Tibial artery (tissue), 4 donors: Measurements from ENCODE around the gene IMMP2L.
A peak's percentile ranks its signal among the peaks of the same experiment; 100 is the strongest.

ENCODE experiments used
- DNase-seq, 2 donors: peaks; one replicate each; pipeline ENCODE4 v3.0.0-alpha.2; 2019
- H3K27ac ChIP-seq, 2 donors: fragments of 200-600 bp; sonication (generic) in 1 of 2; 1 replicate in 1 of 2; 2 replicates in 1 of 2; pipeline ENCODE4 v1.5.1; 2018 to 2019; ENCODE audit warnings: mild to moderate bottlenecking in 1 of 2
- H3K27me3 ChIP-seq, 2 donors: fragments of 200-600 bp; sonication (generic) in 1 of 2; one replicate each; pipeline versions ENCODE4 v1.5.1 to v1.6.0; 2016 to 2019
- H3K36me3 ChIP-seq, 3 donors: fragments of 200-600 bp; sonication (generic) in 2 of 3; one replicate each; pipeline ENCODE4 v1.5.1; 2016 to 2019; ENCODE audit warnings: mild to moderate bottlenecking in 2 of 3
- H3K4me1 ChIP-seq, 4 donors: fragments of 200-600 bp; sonication (generic) in 2 of 4; 1 replicate in 3 of 4; 2 replicates in 1 of 4; pipeline ENCODE4 v1.5.1; 2016 to 2019
- H3K4me3 ChIP-seq, 2 donors: fragments of 200-600 bp; sonication (generic) in 1 of 2; 1 replicate in 1 of 2; 2 replicates in 1 of 2; pipeline ENCODE4 v1.5.1; 2018 to 2019; ENCODE audit warnings: mild to moderate bottlenecking in 2 of 2
- H3K9me3 ChIP-seq, 3 donors: fragments of 200-600 bp; sonication (generic) in 1 of 3; one replicate each; pipeline ENCODE4 v1.5.1; 2016 to 2019
- intact Hi-C: fragments of 100-400 bp; cut with DNase I; formaldehyde crosslinking; loops from one replicate; pipeline ENCODE4 v1.15.0; 2023; ENCODE audit warnings: low total_unique reads
- TF ChIP-seq, protein P1 (sequence below), 2 experiments: fragments of 200-600 bp in 1 of 2; fragments of 450-650 bp in 1 of 2; IDR thresholded peaks; one replicate each; pipeline ENCODE4 v1.5.1; 2017 to 2019; ENCODE audit warnings: antibody characterized with exemption in 2 of 2, mild to moderate bottlenecking in 1 of 2, moderate library complexity in 1 of 2

Gene IMMP2L

DNA sequence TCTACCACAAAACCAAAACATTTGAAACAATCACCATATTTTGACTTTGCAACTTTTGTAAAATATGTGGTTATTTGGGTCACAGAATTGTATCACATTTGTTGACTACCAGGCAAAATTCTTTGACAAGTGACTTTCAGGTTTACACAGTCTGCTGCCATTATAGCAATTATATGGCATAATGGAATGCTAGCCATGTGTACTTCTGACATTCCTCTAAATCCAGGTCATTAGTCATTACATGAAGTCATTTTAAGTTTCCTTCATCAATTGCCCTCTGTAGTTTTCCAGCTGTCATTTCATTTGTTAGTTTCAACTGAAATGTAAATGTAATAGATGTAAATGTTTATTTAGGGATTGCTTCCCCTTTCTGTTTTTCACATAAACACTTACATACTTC lies 137.5 kb downstream of the IMMP2L start:
- H3K4me3 ChIP-seq: no peak overlapping the region
- intact Hi-C loops: no loop called here
- DNase-seq: no peak
- no peaks in the 10 kb centered on the region for H3K36me3 ChIP-seq
- no peaks in the 10 kb centered on the region for H3K9me3 ChIP-seq
- no peaks in the 10 kb centered on the region for H3K27me3 ChIP-seq
- TF ChIP-seq, protein P1, sequence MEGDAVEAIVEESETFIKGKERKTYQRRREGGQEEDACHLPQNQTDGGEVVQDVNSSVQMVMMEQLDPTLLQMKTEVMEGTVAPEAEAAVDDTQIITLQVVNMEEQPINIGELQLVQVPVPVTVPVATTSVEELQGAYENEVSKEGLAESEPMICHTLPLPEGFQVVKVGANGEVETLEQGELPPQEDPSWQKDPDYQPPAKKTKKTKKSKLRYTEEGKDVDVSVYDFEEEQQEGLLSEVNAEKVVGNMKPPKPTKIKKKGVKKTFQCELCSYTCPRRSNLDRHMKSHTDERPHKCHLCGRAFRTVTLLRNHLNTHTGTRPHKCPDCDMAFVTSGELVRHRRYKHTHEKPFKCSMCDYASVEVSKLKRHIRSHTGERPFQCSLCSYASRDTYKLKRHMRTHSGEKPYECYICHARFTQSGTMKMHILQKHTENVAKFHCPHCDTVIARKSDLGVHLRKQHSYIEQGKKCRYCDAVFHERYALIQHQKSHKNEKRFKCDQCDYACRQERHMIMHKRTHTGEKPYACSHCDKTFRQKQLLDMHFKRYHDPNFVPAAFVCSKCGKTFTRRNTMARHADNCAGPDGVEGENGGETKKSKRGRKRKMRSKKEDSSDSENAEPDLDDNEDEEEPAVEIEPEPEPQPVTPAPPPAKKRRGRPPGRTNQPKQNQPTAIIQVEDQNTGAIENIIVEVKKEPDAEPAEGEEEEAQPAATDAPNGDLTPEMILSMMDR (IDR thresholded peaks at IDR 0.05): no peak
- peaks cover 0 to 14% (median 0%) of the 10 kb centered on the region in 4 donors for H3K4me1 ChIP-seq
- no peak overlapping the region for H3K27ac ChIP-seq

DNA sequence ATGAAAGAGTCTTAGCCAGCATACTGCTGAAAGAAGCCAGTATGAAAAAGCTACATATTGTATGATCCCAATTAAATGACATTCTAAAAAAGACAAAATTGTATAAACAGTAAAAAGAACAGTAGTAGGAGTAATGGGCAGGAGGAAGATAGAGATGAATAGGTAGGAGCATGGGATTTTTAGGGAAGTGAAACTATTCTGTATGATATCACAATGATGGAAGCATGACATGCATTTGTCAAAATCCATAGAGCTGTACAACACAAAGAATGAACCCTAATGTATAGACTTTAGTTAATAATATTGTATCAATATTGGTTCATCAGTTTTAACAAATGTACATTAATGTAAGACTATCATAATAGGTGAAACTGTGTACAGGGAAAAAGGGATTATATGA lies 147.9 kb downstream of the IMMP2L start:
- TF ChIP-seq, protein P1 (IDR thresholded peaks at IDR 0.05): no peak
- Histone ChIP-seq H3K27me3 (no peaks in the 10 kb centered on the region), H3K4me3 (no peak overlapping the region), H3K4me1 (peaks cover 0 to 26% (median 3%) of the 10 kb centered on the region in 4 donors), H3K27ac (no peak overlapping the region), H3K9me3 (no peaks in the 10 kb centered on the region), H3K36me3 (no peaks in the 10 kb centered on the region)
- intact Hi-C loops: no loop called here
- DNase-seq: no peak

DNA sequence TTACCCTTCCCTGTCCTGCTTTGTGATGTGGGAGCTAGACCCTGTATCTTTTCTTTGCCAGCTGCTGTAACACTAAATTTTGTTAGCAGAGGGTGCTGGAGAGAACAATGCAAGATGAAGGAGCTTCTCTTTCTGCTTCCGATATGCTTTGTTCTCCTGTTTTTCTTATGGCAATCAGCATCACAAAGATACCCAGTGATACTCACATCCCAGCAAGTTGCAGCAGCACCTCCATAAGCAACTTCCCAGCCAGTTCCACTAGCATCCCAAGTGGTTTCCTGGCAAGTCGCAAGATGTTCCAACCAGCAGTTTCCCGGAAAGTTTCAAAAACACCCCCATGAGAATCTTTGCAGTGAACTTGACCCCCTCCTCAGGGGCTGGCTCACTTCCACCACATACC lies 148.6 kb downstream of the IMMP2L start:
- Histone ChIP-seq H3K27ac (no peak overlapping the region), H3K9me3 (no peaks in the 10 kb centered on the region), H3K27me3 (no peaks in the 10 kb centered on the region), H3K36me3 (no peaks in the 10 kb centered on the region), H3K4me3 (no peak overlapping the region), H3K4me1 (peaks cover 0 to 30% (median 3%) of the 10 kb centered on the region in 4 donors)
- TF ChIP-seq, protein P1 (IDR thresholded peaks at IDR 0.05): no peak
- DNase-seq: peak in 1 of 2 donors; percentile 25
- intact Hi-C loops: no loop called here

DNA sequence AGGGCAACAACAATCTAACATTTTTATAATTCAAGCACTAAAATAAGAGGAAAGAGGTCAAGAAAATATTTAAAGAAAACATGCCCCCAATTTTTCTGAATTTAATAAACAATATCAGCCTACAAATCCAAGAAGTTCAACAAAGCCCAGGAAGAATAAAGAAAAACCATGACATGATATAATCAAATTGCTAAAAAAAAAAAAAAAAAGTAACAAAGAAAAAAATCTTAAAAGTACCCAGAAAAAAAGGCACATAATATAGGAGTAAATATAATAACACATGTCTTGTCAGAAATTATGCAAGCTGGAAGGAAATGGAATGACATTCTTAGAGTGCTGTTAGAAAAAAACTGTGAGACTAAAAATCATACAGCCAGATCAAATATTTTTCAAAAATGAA lies 151.4 kb downstream of the IMMP2L start:
- no peak overlapping the region for H3K27ac ChIP-seq
- no peak overlapping the region for H3K4me3 ChIP-seq
- no peaks in the 10 kb centered on the region for H3K36me3 ChIP-seq
- H3K4me1 ChIP-seq: peaks cover 0 to 30% (median 3%) of the 10 kb centered on the region in 4 donors
- intact Hi-C loops: no loop called here
- DNase-seq: no peak
- no peaks in the 10 kb centered on the region for H3K27me3 ChIP-seq
- H3K9me3 ChIP-seq: no peaks in the 10 kb centered on the region
- TF ChIP-seq, protein P1 (IDR thresholded peaks at IDR 0.05): no peak

DNA sequence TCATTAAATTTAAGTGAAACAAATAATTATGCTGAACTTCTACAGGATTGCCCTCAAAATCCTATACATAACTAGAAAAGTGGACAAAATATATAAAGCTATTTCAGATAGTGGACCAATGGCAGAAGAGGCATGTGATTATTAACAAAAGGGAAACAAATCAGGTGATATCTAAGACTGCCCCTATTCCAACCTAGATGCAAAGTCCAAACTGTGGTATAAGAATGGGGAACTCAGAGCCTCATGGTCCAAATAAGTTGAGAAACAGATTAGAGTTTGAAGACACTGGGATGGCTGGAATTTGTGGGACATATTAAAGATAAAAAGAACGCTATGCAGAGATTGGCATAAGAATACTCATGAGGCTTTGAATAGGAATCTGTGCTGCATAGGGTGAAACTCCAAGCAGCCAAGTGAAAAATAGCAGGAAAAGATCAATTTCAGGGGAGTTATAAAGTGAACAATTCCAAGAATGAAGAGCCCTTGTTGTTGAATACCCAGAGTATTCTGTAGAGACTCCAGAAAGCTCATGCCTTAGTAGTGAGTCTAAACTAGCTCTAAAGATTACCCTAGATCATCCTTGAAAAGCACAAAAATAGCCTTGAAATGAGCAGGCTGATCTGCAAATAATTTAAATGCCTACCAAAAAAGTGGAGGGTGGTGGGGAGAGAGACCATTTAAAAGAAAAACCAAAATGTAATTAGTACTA lies 152.4 kb downstream of the IMMP2L start:
- intact Hi-C loops: no loop called here
- Histone ChIP-seq H3K4me3 (no peak overlapping the region), H3K36me3 (no peaks in the 10 kb centered on the region), H3K27ac (no peak overlapping the region), H3K9me3 (no peaks in the 10 kb centered on the region), H3K4me1 (peaks cover 0 to 30% (median 3%) of the 10 kb centered on the region in 4 donors), H3K27me3 (no peaks in the 10 kb centered on the region)
- no peak for DNase-seq
- TF ChIP-seq, protein P1 (IDR thresholded peaks at IDR 0.05): no peak
